Activated CD4-positive, alpha-beta memory T cell treated with anti-CD3 and anti-CD28 coated beads for 36 hours (primary cell): ENCODE data around the gene SCG3. TPM values are rescaled to one million over a fixed set of nuclear protein-coding genes. Genes with fewer than 3 reads are reported as not detected.

Experiments
- CTCF ChIA-PET: fragments of 350-600 bp; sonication (Branson Sonifier 250); formaldehyde crosslinking; loops from one replicate; lab custom pipeline; 2021; ENCODE audit warnings: antibody characterized with exemption, inconsistent platforms; lab: Charles Lee
- POLR2A ChIA-PET: fragments of 350-600 bp; sonication (Branson Sonifier 250); formaldehyde crosslinking; loops from one replicate; lab custom pipeline; 2021; ENCODE audit warnings: antibody characterized with exemption; lab: Charles Lee
- DNase-seq: peaks from one replicate; pipeline ENCODE4 v3.0.0-alpha.2; 2020
- H3K27ac Mint-ChIP-seq: one replicate; pipeline ENCODE4 v1.8.0; 2021; ENCODE audit warnings: mixed read lengths
- H3K27me3 Mint-ChIP-seq: one replicate; pipeline ENCODE4 v1.8.0; 2021; ENCODE audit warnings: mixed read lengths
- H3K36me3 Mint-ChIP-seq: one replicate; pipeline ENCODE4 v1.8.0; 2021; ENCODE audit warnings: mixed read lengths
- H3K4me1 Mint-ChIP-seq: one replicate; pipeline ENCODE4 v1.8.0; 2021; ENCODE audit warnings: low read depth, mixed read lengths
- H3K4me3 Mint-ChIP-seq: one replicate; pipeline ENCODE4 v1.8.0; 2021; ENCODE audit warnings: mild to moderate bottlenecking, mixed read lengths
- H3K9me3 Mint-ChIP-seq: one replicate; pipeline ENCODE4 v1.8.0; 2021; ENCODE audit warnings: mixed read lengths
- intact Hi-C: fragments of 100-400 bp; cut with micrococcal nuclease; formaldehyde crosslinking; loops from one replicate; pipeline ENCODE4 v1.15.1; 2023
- total RNA-seq, 2 experiments: library from RNA; stranded (reverse); gene quantifications; one replicate each; pipeline ENCODE4 v1.2.3, GENCODE V29; 2021

Gene SCG3
- total RNA-seq, 2 experiments from 2014 or later: not detected

DNA sequence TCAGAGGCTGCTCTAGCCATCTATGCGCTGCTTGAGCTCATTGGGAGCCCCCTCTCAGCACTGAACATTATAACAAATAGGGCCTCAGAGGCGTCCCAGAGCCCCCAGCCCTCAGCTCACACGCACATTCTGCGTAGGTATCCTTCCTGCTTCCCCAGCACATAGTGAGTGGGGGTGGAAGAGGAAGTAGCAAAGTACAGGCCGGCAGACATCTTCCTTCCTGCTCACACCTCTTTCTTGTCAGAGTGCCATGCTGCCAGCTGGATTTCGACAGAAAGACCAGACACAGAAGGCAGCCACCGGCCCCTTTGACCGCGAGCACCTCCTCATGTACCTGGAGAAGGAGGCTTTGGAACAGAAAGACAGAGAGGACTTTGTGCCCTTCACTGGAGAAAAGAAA lies 86.7 kb downstream of the SCG3 start:
- H3K36me3 Mint-ChIP-seq: peaks cover 11% of the 10 kb centered on the region
- no peak for DNase-seq
- H3K9me3 Mint-ChIP-seq: no peaks in the 10 kb centered on the region
- POLR2A ChIA-PET: no interaction called here
- CTCF ChIA-PET: interaction anchor here (0.7 to 1.5 kb wide), 5 partner anchors 9 to 132 kb away, joined by 3 to 17 read pairs (median 5); no protein-coding TSS in a partner anchor
- H3K27me3 Mint-ChIP-seq: no peaks in the 10 kb centered on the region
- no peak overlapping the region for H3K4me3 Mint-ChIP-seq
- peaks cover 7% of the 10 kb centered on the region for H3K4me1 Mint-ChIP-seq
- no peak overlapping the region for H3K27ac Mint-ChIP-seq
- intact Hi-C loops: no loop called here

Other genes starting within 250 kb of the SCG3 start
- gene DMXL2, start 58.7 kb upstream of the SCG3 start, total RNA-seq: 1 to 10 TPM; 6.1 to 6.3 TPM
- 10 to 100 TPM; 18.1 to 18.6 TPM for gene LYSMD2, start 56.2 kb downstream of the SCG3 start, total RNA-seq
- 1 to 10 TPM; 6.7 to 7.9 TPM for gene TMOD2, start 70.1 kb downstream of the SCG3 start, total RNA-seq
- gene TMOD3, start 148.2 kb downstream of the SCG3 start, total RNA-seq: 10 to 100 TPM; 56.9 to 61.6 TPM